ENCODE results near the gene GSN. TPM values are rescaled to one million over a fixed set of nuclear protein-coding genes. Genes with fewer than 3 reads are reported as not detected.

Gene GSN
- 422 TPM for total RNA-seq
- 100 to 1,000 TPM; 269 to 367 (median 304) TPM for polyA plus RNA-seq (ENCODE audit: insufficient read depth in 1 of 8, insufficient read length in 8 of 8, low replicate concordance in 1 of 8)
- long read RNA-seq, donor 1, transcript GSN-204 (17 exons, 2,657 nt): major isoform, 18 of 78 reads
- long read RNA-seq, donor 1, partial matches to known transcripts: 46 of 78 reads
- long read RNA-seq, donor 1, other reads (novel, unspliced or antisense): 9 of 78 reads
- long read RNA-seq, donor 2, partial matches to known transcripts: 26 of 28 reads
- long read RNA-seq, donor 2, other reads (novel, unspliced or antisense): 0 of 28 reads
- long read RNA-seq, donor 3, transcript GSN-204 (17 exons, 2,657 nt): major isoform, 27 of 110 reads
- long read RNA-seq, donor 3, transcript GSN-206 (17 exons, 2,311 nt): minor isoform, 6 of 110 reads
- long read RNA-seq, donor 3, partial matches to known transcripts: 61 of 110 reads
- long read RNA-seq, donor 3, other reads (novel, unspliced or antisense): 7 of 110 reads
- long read RNA-seq, donor 4, transcript GSN-204 (17 exons, 2,657 nt): major isoform, 44 of 174 reads
- long read RNA-seq, donor 4, partial matches to known transcripts: 116 of 174 reads
- long read RNA-seq, donor 4, other reads (novel, unspliced or antisense): 6 of 174 reads
- long read RNA-seq, donor 5, transcript GSN-211 (3 exons, 680 nt): minor isoform, 7 of 460 reads
- long read RNA-seq, donor 5, transcript GSN-206 (17 exons, 2,311 nt): minor isoform, 7 of 460 reads
- long read RNA-seq, donor 5, transcript GSN-204 (17 exons, 2,657 nt): major isoform, 80 of 460 reads
- long read RNA-seq, donor 5, partial matches to known transcripts: 338 of 460 reads
- long read RNA-seq, donor 5, other reads (novel, unspliced or antisense): 24 of 460 reads
- long read RNA-seq, donor 6, transcript GSN-204 (17 exons, 2,657 nt): major isoform, 60 of 179 reads
- long read RNA-seq, donor 6, transcript GSN-206 (17 exons, 2,311 nt): minor isoform, 13 of 179 reads
- long read RNA-seq, donor 6, transcript GSN-211 (3 exons, 680 nt): minor isoform, 5 of 179 reads
- long read RNA-seq, donor 6, partial matches to known transcripts: 72 of 179 reads
- long read RNA-seq, donor 6, other reads (novel, unspliced or antisense): 25 of 179 reads
- long read RNA-seq, donor 7, transcript GSN-206 (17 exons, 2,311 nt): minor isoform, 8 of 370 reads
- long read RNA-seq, donor 7, transcript GSN-204 (17 exons, 2,657 nt): major isoform, 60 of 370 reads
- long read RNA-seq, donor 7, transcript GSN-211 (3 exons, 680 nt): minor isoform, 5 of 370 reads
- long read RNA-seq, donor 7, partial matches to known transcripts: 282 of 370 reads
- long read RNA-seq, donor 7, other reads (novel, unspliced or antisense): 8 of 370 reads
- long read RNA-seq, donor 8, transcript GSN-204 (17 exons, 2,657 nt): major isoform, 16 of 44 reads
- long read RNA-seq, donor 8, partial matches to known transcripts: 18 of 44 reads
- long read RNA-seq, donor 8, other reads (novel, unspliced or antisense): 0 of 44 reads
- long read RNA-seq, donor 9, transcript GSN-204 (17 exons, 2,657 nt): major isoform, 41 of 225 reads
- long read RNA-seq, donor 9, partial matches to known transcripts: 166 of 225 reads
- long read RNA-seq, donor 9, other reads (novel, unspliced or antisense): 9 of 225 reads
- long read RNA-seq, donor 10, transcript GSN-204 (17 exons, 2,657 nt): major isoform, 27 of 248 reads
- long read RNA-seq, donor 10, partial matches to known transcripts: 207 of 248 reads
- long read RNA-seq, donor 10, other reads (novel, unspliced or antisense): 6 of 248 reads
- long read RNA-seq, donor 11, transcript GSN-211 (3 exons, 680 nt): minor isoform, 6 of 384 reads
- long read RNA-seq, donor 11, transcript GSN-204 (17 exons, 2,657 nt): major isoform, 73 of 384 reads
- long read RNA-seq, donor 11, partial matches to known transcripts: 288 of 384 reads
- long read RNA-seq, donor 11, other reads (novel, unspliced or antisense): 13 of 384 reads

- DNase-seq: peak; percentile 90
- no peaks in the 10 kb centered on the region for H3K27me3 ChIP-seq (ENCODE audit: control insufficient read depth, insufficient read depth, low read length)
- under 1% methylated on average over 37 of the region's 64 CpGs for WGBS (ENCODE audit: insufficient coverage)
- H3K36me3 ChIP-seq (ENCODE audit: control insufficient read depth, insufficient read depth, low read length): no peaks in the 10 kb centered on the region
- no peaks in the 10 kb centered on the region for H3K9me3 ChIP-seq (replicated peaks; ENCODE audit: control insufficient read depth, low read depth, low read length)
- peak within 1 kb of the TSS; percentile 89 for H3K4me3 ChIP-seq (ENCODE audit: low read length)
- peak within 1 kb of the TSS; percentile 80 for H3K27ac ChIP-seq (ENCODE audit: low read length)
- H3K4me1 ChIP-seq (ENCODE audit: control insufficient read depth, insufficient read depth, low read length): peaks cover 59% of the 10 kb centered on the region
Measured at GRCh38 chr9:121267689-121268597, at the start of gene GSN. Gene GSN, plus strand, starts transcription at chr9:121268162. Its CDS starts 33,810 bp downstream, at chr9:121301972.

GRCh38 chr9:121218357-121219027, 49.5 kb upstream of the GSN start:
- Histone ChIP-seq H3K36me3 (ENCODE audit: control insufficient read depth, insufficient read depth, low read length) (no peaks in the 10 kb centered on the region), H3K27me3 (ENCODE audit: control insufficient read depth, insufficient read depth, low read length) (no peaks in the 10 kb centered on the region), H3K9me3 (replicated peaks; ENCODE audit: control insufficient read depth, low read depth, low read length) (no peaks in the 10 kb centered on the region), H3K4me3 (ENCODE audit: low read length) (no peak overlapping the region), H3K4me1 (ENCODE audit: control insufficient read depth, insufficient read depth, low read length) (peaks cover 3% of the 10 kb centered on the region), H3K27ac (ENCODE audit: low read length) (no peak overlapping the region)
- 89% methylated on average over 7 of the region's 8 CpGs for WGBS (ENCODE audit: insufficient coverage)
- DNase-seq: no peak

GRCh38 chr9:121219530-121219929, 48.4 kb upstream of the GSN start:
- WGBS (ENCODE audit: insufficient coverage): 88% methylated on average over 1 of the region's 3 CpGs
- no peaks in the 10 kb centered on the region for H3K36me3 ChIP-seq (ENCODE audit: control insufficient read depth, insufficient read depth, low read length)
- no peak for DNase-seq

GRCh38 chr9:121220996-121221663, 46.8 kb upstream of the GSN start:
- no peak overlapping the region for H3K27ac ChIP-seq (ENCODE audit: low read length)
- 21% methylated on average over 7 of the region's 13 CpGs for WGBS (ENCODE audit: insufficient coverage)
- DNase-seq: peak; percentile 54

More at GRCh38 chr9:121219530-121219929, 48.4 kb upstream of the GSN start:
- Histone ChIP-seq H3K4me1 (ENCODE audit: control insufficient read depth, insufficient read depth, low read length) (peaks cover 2% of the 10 kb centered on the region), H3K9me3 (replicated peaks; ENCODE audit: control insufficient read depth, low read depth, low read length) (no peaks in the 10 kb centered on the region), H3K4me3 (ENCODE audit: low read length) (no peak overlapping the region), H3K27ac (ENCODE audit: low read length) (no peak overlapping the region), H3K27me3 (ENCODE audit: control insufficient read depth, insufficient read depth, low read length) (no peaks in the 10 kb centered on the region)

GRCh38 chr9:121221664-121222055, 46.3 kb upstream of the GSN start:
- no peak for DNase-seq
- Histone ChIP-seq H3K36me3 (ENCODE audit: control insufficient read depth, insufficient read depth, low read length) (no peaks in the 10 kb centered on the region), H3K4me1 (ENCODE audit: control insufficient read depth, insufficient read depth, low read length) (peaks cover 2% of the 10 kb centered on the region), H3K4me3 (ENCODE audit: low read length) (no peak overlapping the region), H3K27me3 (ENCODE audit: control insufficient read depth, insufficient read depth, low read length) (no peaks in the 10 kb centered on the region), H3K9me3 (replicated peaks; ENCODE audit: control insufficient read depth, low read depth, low read length) (no peaks in the 10 kb centered on the region), H3K27ac (ENCODE audit: low read length) (no peak overlapping the region)
- WGBS (ENCODE audit: insufficient coverage): 100% methylated on average over 2 of the region's 2 CpGs

More at GRCh38 chr9:121220996-121221663, 46.8 kb upstream of the GSN start:
- Histone ChIP-seq H3K4me1 (ENCODE audit: control insufficient read depth, insufficient read depth, low read length) (peaks cover 2% of the 10 kb centered on the region), H3K9me3 (replicated peaks; ENCODE audit: control insufficient read depth, low read depth, low read length) (no peaks in the 10 kb centered on the region), H3K36me3 (ENCODE audit: control insufficient read depth, insufficient read depth, low read length) (no peaks in the 10 kb centered on the region), H3K27me3 (ENCODE audit: control insufficient read depth, insufficient read depth, low read length) (no peaks in the 10 kb centered on the region), H3K4me3 (ENCODE audit: low read length) (no peak overlapping the region)

GRCh38 chr9:121222524-121223171, 45.3 kb upstream of the GSN start:
- H3K27me3 ChIP-seq (ENCODE audit: control insufficient read depth, insufficient read depth, low read length): no peaks in the 10 kb centered on the region
- DNase-seq: peak; percentile 41
- no peaks in the 10 kb centered on the region for H3K36me3 ChIP-seq (ENCODE audit: control insufficient read depth, insufficient read depth, low read length)
- H3K9me3 ChIP-seq (replicated peaks; ENCODE audit: control insufficient read depth, low read depth, low read length): no peaks in the 10 kb centered on the region
- peaks cover 2% of the 10 kb centered on the region for H3K4me1 ChIP-seq (ENCODE audit: control insufficient read depth, insufficient read depth, low read length)
- 79% methylated on average over 7 of the region's 12 CpGs for WGBS (ENCODE audit: insufficient coverage)
- H3K27ac ChIP-seq (ENCODE audit: low read length): no peak overlapping the region
- H3K4me3 ChIP-seq (ENCODE audit: low read length): no peak overlapping the region

GRCh38 chr9:121225240-121225639, 42.7 kb upstream of the GSN start:
- Histone ChIP-seq H3K27me3 (ENCODE audit: control insufficient read depth, insufficient read depth, low read length) (no peaks in the 10 kb centered on the region), H3K4me1 (ENCODE audit: control insufficient read depth, insufficient read depth, low read length) (peaks cover 2% of the 10 kb centered on the region), H3K4me3 (ENCODE audit: low read length) (no peak overlapping the region), H3K36me3 (ENCODE audit: control insufficient read depth, insufficient read depth, low read length) (no peaks in the 10 kb centered on the region), H3K27ac (ENCODE audit: low read length) (no peak overlapping the region), H3K9me3 (replicated peaks; ENCODE audit: control insufficient read depth, low read depth, low read length) (no peaks in the 10 kb centered on the region)
- WGBS (ENCODE audit: insufficient coverage): 20% methylated on average over 1 of the region's 5 CpGs
- no peak for DNase-seq
